ENCODE results near the gene SESN2. TPM values are rescaled to one million over a fixed set of nuclear protein-coding genes. Genes with fewer than 3 reads are reported as not detected.

SESN2 gene
- total and polyA plus RNA-seq, 10 of the 15 experiments (the other 5 are each of a cell fraction or from before 2014, with no cell fraction given) = 1.5 to 40.9 (median 17.8) TPM

DNA sequence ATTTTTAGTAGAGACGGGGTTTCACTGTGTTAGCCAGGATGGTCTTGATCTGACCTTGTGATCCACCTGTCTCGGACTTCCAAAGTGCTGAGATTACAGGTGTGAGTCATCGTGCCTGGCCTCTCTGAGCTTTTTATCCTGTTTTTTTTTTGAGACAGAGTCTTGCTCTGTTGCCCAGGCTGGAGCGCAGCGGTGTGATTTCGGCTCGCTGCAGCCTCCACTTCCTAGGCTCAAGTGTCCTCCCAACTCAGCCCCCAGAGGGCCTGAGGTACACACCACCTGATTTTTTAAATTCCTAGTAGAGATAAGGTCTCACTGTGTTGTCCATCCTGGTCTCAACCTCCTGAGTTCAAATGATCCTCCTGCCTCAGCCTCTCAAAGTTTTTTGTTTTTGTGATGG, 20.4 kb downstream of the SESN2 start:
- BruUV-seq (replicated peaks) = no TSS peak
- FAIRE-seq = no peak
- H3K9me3 ChIP-seq (replicated peaks; ENCODE audit: control insufficient read depth, insufficient read depth, low read length) = no peaks in the 10 kb centered on the region
- 80% methylated on average over 7 of the region's 7 CpGs for WGBS (ENCODE audit: insufficient coverage, insufficient replicate concordance, low lambda C conversion rate, missing lambda C conversion rate)
- H4K20me1 ChIP-seq (ENCODE audit: control insufficient read depth, insufficient read depth) = no peaks in the 10 kb centered on the region
- H3K4me2 ChIP-seq (ENCODE audit: control insufficient read depth, insufficient read depth) = no peak overlapping the region
- CTCF ChIA-PET = interaction anchor here (1.0 kb wide), 1 partner anchor 31 kb away, joined by 7 read pairs; no protein-coding TSS in a partner anchor
- no peak overlapping the region for H2AFZ ChIP-seq (ENCODE audit: control insufficient read depth, low read depth, low read length)
- peaks cover 12 to 20% of the 10 kb centered on the region in 2 experiments; a peak in 3 of 4 replicates for H3K36me3 ChIP-seq (ENCODE audit: control insufficient read depth in 2 of 2, insufficient read depth in 2 of 2, low read length in 1 of 2)
- no peak overlapping the region for H3K27ac ChIP-seq (ENCODE audit: control insufficient read depth, insufficient read depth)
- H3K9ac ChIP-seq (ENCODE audit: control insufficient read depth, insufficient read depth, low read length) = no peak overlapping the region
- intact Hi-C loops (cut with micrococcal nuclease; ENCODE audit: unreplicated experiment) (no loop called here), in situ Hi-C loops (cut with MboI) (no loop called here)
- RAD21 ChIA-PET (ENCODE audit: unreplicated experiment) = no interaction called here
- H3K4me3 ChIP-seq = no peak overlapping the region
- ATAC-seq = no peak
- H3K27me3 ChIP-seq (replicated peaks in 1 of 2; ENCODE audit: control insufficient read depth in 2 of 2, insufficient read depth in 2 of 2, low read length in 1 of 2) = no peaks in the 10 kb centered on the region
- no peak for DNase-seq (ENCODE audit: low read depth, low spot score)
- H3K4me1 ChIP-seq (ENCODE audit: control insufficient read depth, insufficient read depth, low read length) = no peaks in the 10 kb centered on the region
- POLR2A ChIA-PET = no interaction called here
- H3K79me2 ChIP-seq (ENCODE audit: control insufficient read depth, insufficient read depth, low read length) = no peaks in the 10 kb centered on the region
- SMC1A ChIA-PET (ENCODE audit: uncharacterized antibody, unreplicated experiment) = no interaction called here
- TF ChIP-seq NFXL1 (IDR thresholded peaks at IDR 0.05; ENCODE audit: borderline replicate concordance) (no peak), SP1 (IDR thresholded peaks at IDR 0.05; ENCODE audit: low read depth, low read length) (no peak), POU2F2 (IDR thresholded peaks at IDR 0.05; ENCODE audit: borderline replicate concordance, low read depth, low read length) (no peak), HDAC6 (IDR thresholded peaks at IDR 0.05; ENCODE audit: unreplicated experiment) (no peak), NRF1 (conservative IDR thresholded peaks at IDR 0.05; ENCODE audit: low read depth, low read length) (no peak), CREB1 (IDR thresholded peaks at IDR 0.05; ENCODE audit: low read depth) (no peak), ZNF207 (IDR thresholded peaks at IDR 0.05; ENCODE audit: borderline replicate concordance) (no peak), CBX5 (IDR thresholded peaks at IDR 0.05; ENCODE audit: low read depth) (no peak)
- TF ChIP-seq, protein P1, sequence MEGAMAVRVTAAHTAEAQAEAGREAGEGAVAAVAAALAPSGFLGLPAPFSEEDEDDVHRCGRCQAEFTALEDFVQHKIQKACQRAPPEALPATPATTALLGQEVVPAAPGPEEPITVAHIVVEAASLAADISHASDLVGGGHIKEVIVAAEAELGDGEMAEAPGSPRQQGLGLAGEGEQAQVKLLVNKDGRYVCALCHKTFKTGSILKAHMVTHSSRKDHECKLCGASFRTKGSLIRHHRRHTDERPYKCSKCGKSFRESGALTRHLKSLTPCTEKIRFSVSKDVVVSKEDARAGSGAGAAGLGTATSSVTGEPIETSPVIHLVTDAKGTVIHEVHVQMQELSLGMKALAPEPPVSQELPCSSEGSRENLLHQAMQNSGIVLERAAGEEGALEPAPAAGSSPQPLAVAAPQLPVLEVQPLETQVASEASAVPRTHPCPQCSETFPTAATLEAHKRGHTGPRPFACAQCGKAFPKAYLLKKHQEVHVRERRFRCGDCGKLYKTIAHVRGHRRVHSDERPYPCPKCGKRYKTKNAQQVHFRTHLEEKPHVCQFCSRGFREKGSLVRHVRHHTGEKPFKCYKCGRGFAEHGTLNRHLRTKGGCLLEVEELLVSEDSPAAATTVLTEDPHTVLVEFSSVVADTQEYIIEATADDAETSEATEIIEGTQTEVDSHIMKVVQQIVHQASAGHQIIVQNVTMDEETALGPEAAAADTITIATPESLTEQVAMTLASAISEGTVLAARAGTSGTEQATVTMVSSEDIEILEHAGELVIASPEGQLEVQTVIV (IDR thresholded peaks at IDR 0.05; ENCODE audit: borderline replicate concordance, partially characterized antibody) = no peak
- TF ChIP-seq, protein P2, sequence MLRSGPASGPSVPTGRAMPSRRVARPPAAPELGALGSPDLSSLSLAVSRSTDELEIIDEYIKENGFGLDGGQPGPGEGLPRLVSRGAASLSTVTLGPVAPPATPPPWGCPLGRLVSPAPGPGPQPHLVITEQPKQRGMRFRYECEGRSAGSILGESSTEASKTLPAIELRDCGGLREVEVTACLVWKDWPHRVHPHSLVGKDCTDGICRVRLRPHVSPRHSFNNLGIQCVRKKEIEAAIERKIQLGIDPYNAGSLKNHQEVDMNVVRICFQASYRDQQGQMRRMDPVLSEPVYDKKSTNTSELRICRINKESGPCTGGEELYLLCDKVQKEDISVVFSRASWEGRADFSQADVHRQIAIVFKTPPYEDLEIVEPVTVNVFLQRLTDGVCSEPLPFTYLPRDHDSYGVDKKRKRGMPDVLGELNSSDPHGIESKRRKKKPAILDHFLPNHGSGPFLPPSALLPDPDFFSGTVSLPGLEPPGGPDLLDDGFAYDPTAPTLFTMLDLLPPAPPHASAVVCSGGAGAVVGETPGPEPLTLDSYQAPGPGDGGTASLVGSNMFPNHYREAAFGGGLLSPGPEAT (IDR thresholded peaks at IDR 0.05; ENCODE audit: low read depth) = no peak
- TF ChIP-seq, protein P3, sequence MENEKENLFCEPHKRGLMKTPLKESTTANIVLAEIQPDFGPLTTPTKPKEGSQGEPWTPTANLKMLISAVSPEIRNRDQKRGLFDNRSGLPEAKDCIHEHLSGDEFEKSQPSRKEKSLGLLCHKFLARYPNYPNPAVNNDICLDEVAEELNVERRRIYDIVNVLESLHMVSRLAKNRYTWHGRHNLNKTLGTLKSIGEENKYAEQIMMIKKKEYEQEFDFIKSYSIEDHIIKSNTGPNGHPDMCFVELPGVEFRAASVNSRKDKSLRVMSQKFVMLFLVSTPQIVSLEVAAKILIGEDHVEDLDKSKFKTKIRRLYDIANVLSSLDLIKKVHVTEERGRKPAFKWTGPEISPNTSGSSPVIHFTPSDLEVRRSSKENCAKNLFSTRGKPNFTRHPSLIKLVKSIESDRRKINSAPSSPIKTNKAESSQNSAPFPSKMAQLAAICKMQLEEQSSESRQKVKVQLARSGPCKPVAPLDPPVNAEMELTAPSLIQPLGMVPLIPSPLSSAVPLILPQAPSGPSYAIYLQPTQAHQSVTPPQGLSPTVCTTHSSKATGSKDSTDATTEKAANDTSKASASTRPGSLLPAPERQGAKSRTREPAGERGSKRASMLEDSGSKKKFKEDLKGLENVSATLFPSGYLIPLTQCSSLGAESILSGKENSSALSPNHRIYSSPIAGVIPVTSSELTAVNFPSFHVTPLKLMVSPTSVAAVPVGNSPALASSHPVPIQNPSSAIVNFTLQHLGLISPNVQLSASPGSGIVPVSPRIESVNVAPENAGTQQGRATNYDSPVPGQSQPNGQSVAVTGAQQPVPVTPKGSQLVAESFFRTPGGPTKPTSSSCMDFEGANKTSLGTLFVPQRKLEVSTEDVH (IDR thresholded peaks at IDR 0.05; ENCODE audit: low read depth, partially characterized antibody) = no peak

Measured in GM12878 (cell line).